Measurements from ENCODE around the gene GOLT1B.

The GOLT1B gene

GRCh38 chr12:21551841-21552465 lies 50.4 kb downstream of the GOLT1B start:
- Histone ChIP-seq H3K27me3 (ENCODE audit: control insufficient read depth, insufficient read depth, low read length) (no peaks in the 10 kb centered on the region), H3K36me3 (ENCODE audit: control insufficient read depth, insufficient read depth, low read length) (no peaks in the 10 kb centered on the region), H3K4me3 (ENCODE audit: low read length) (no peak overlapping the region), H3K9me3 (ENCODE audit: control insufficient read depth, low read length) (no peaks in the 10 kb centered on the region), H3K4me1 (ENCODE audit: control insufficient read depth, insufficient read depth, low read length) (no peaks in the 10 kb centered on the region), H3K9ac (ENCODE audit: low read length) (no peak overlapping the region)

GRCh38 chr12:21552635-21553328 lies 51.2 kb downstream of the GOLT1B start:
- no peak overlapping the region for H3K4me3 ChIP-seq (ENCODE audit: low read length)
- H3K27me3 ChIP-seq (ENCODE audit: control insufficient read depth, insufficient read depth, low read length) = no peaks in the 10 kb centered on the region
- no peaks in the 10 kb centered on the region for H3K4me1 ChIP-seq (ENCODE audit: control insufficient read depth, insufficient read depth, low read length)
- H3K36me3 ChIP-seq (ENCODE audit: control insufficient read depth, insufficient read depth, low read length) = no peaks in the 10 kb centered on the region
- no peaks in the 10 kb centered on the region for H3K9me3 ChIP-seq (ENCODE audit: control insufficient read depth, low read length)
- H3K9ac ChIP-seq (ENCODE audit: low read length) = no peak overlapping the region

- Histone ChIP-seq H3K4me1 (ENCODE audit: control insufficient read depth, insufficient read depth, low read length) (no peaks in the 10 kb centered on the region), H3K9me3 (ENCODE audit: control insufficient read depth, low read length) (no peaks in the 10 kb centered on the region), H3K27me3 (ENCODE audit: control insufficient read depth, insufficient read depth, low read length) (no peaks in the 10 kb centered on the region), H3K9ac (ENCODE audit: low read length) (no peak overlapping the region), H3K36me3 (ENCODE audit: control insufficient read depth, insufficient read depth, low read length) (no peaks in the 10 kb centered on the region), H3K4me3 (ENCODE audit: low read length) (no peak overlapping the region)
These were observed 51.7 kb downstream of the GOLT1B start for GRCh38 chr12:21553329-21553675.

- Histone ChIP-seq H3K9ac (ENCODE audit: low read length) (no peak overlapping the region), H3K27me3 (ENCODE audit: control insufficient read depth, insufficient read depth, low read length) (no peaks in the 10 kb centered on the region), H3K36me3 (ENCODE audit: control insufficient read depth, insufficient read depth, low read length) (no peaks in the 10 kb centered on the region), H3K9me3 (ENCODE audit: control insufficient read depth, low read length) (no peaks in the 10 kb centered on the region), H3K4me1 (ENCODE audit: control insufficient read depth, insufficient read depth, low read length) (no peaks in the 10 kb centered on the region), H3K4me3 (ENCODE audit: low read length) (no peak overlapping the region)
These were observed 56.6 kb downstream of the GOLT1B start for GRCh38 chr12:21558100-21558679.

- no peaks in the 10 kb centered on the region for H3K4me1 ChIP-seq (ENCODE audit: control insufficient read depth, insufficient read depth, low read length)
- H3K36me3 ChIP-seq (ENCODE audit: control insufficient read depth, insufficient read depth, low read length) = no peaks in the 10 kb centered on the region
- no peak overlapping the region for H3K9ac ChIP-seq (ENCODE audit: low read length)
- H3K4me3 ChIP-seq (ENCODE audit: low read length) = no peak overlapping the region
- no peaks in the 10 kb centered on the region for H3K27me3 ChIP-seq (ENCODE audit: control insufficient read depth, insufficient read depth, low read length)
- H3K9me3 ChIP-seq (ENCODE audit: control insufficient read depth, low read length) = no peaks in the 10 kb centered on the region
These were observed 58.4 kb downstream of the GOLT1B start for GRCh38 chr12:21559855-21560569.

- no peaks in the 10 kb centered on the region for H3K36me3 ChIP-seq (ENCODE audit: control insufficient read depth, insufficient read depth, low read length)
- H3K9me3 ChIP-seq (ENCODE audit: control insufficient read depth, low read length) = no peaks in the 10 kb centered on the region
- H3K4me3 ChIP-seq (ENCODE audit: low read length) = no peak overlapping the region
- no peaks in the 10 kb centered on the region for H3K27me3 ChIP-seq (ENCODE audit: control insufficient read depth, insufficient read depth, low read length)
- no peak overlapping the region for H3K9ac ChIP-seq (ENCODE audit: low read length)
- no peaks in the 10 kb centered on the region for H3K4me1 ChIP-seq (ENCODE audit: control insufficient read depth, insufficient read depth, low read length)
These were observed 59.6 kb downstream of the GOLT1B start for GRCh38 chr12:21561158-21561557.

GRCh38 chr12:21562859-21563258 lies 61.3 kb downstream of the GOLT1B start:
- Histone ChIP-seq H3K27me3 (ENCODE audit: control insufficient read depth, insufficient read depth, low read length) (no peaks in the 10 kb centered on the region), H3K9ac (ENCODE audit: low read length) (no peak overlapping the region), H3K4me1 (ENCODE audit: control insufficient read depth, insufficient read depth, low read length) (no peaks in the 10 kb centered on the region)

GRCh38 chr12:21566223-21566906 lies 64.8 kb downstream of the GOLT1B start:
- Histone ChIP-seq H3K9me3 (ENCODE audit: control insufficient read depth, low read length) (no peaks in the 10 kb centered on the region), H3K4me3 (ENCODE audit: low read length) (no peak overlapping the region), H3K9ac (ENCODE audit: low read length) (no peak overlapping the region), H3K27me3 (ENCODE audit: control insufficient read depth, insufficient read depth, low read length) (no peaks in the 10 kb centered on the region), H3K4me1 (ENCODE audit: control insufficient read depth, insufficient read depth, low read length) (no peaks in the 10 kb centered on the region), H3K36me3 (ENCODE audit: control insufficient read depth, insufficient read depth, low read length) (no peaks in the 10 kb centered on the region)

More at GRCh38 chr12:21562859-21563258, 61.3 kb downstream of the GOLT1B start:
- H3K4me3 ChIP-seq (ENCODE audit: low read length) = no peak overlapping the region
- no peaks in the 10 kb centered on the region for H3K9me3 ChIP-seq (ENCODE audit: control insufficient read depth, low read length)
- H3K36me3 ChIP-seq (ENCODE audit: control insufficient read depth, insufficient read depth, low read length) = no peaks in the 10 kb centered on the region

GRCh38 chr12:21566907-21567394 lies 65.4 kb downstream of the GOLT1B start:
- H3K4me3 ChIP-seq (ENCODE audit: low read length) = no peak overlapping the region
- H3K27me3 ChIP-seq (ENCODE audit: control insufficient read depth, insufficient read depth, low read length) = no peaks in the 10 kb centered on the region
- no peak overlapping the region for H3K9ac ChIP-seq (ENCODE audit: low read length)
- no peaks in the 10 kb centered on the region for H3K4me1 ChIP-seq (ENCODE audit: control insufficient read depth, insufficient read depth, low read length)
- H3K9me3 ChIP-seq (ENCODE audit: control insufficient read depth, low read length) = no peaks in the 10 kb centered on the region
- H3K36me3 ChIP-seq (ENCODE audit: control insufficient read depth, insufficient read depth, low read length) = no peaks in the 10 kb centered on the region
